ENCODE measurements around the gene GLI3.

Gene GLI3

DNA sequence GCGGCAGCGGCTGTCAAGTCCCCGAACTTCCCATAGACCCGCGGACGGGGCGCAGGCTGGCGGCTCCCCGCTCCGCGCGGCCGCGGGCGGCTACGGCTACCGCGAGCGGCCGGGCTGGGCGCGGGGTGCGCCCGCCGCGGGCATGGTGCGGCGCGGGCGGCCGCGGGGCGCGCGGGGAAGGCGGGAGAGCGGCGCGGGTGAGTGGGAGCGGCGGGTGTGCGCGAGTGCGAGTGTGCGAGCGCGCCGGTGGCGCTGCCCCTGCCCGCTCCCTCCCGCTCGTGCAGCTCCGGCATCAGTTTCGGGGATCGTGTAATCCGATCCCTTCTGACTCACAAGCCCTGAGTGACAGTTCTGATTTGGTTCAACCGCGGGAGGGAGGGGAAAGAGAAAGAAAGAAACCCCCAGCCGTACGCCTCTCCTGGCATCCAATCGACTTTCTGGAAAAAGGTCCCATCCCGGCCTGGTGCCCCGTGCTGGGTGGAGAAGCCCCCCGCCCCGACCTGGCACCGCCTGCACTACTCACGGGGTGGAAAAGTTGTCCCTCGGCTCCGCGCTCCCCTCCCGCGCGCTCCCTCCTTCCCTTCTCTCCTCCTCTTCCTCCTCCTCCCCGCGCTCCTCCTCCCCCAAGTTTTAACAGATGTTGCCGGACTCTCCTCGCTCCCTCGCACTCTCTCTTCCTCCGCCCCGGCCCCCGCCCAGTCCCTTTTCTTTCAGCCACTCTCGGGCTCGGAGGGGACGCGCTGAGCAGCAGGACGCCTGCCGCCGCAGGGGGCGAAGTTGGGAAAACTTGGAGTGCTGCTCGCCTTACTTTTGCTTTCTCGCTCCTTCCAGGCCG lies at the start of gene GLI3:
Gene GLI3, minus strand, starts transcription at position 234 of the 835 bp plus-strand sequence. CDS start 13,956 bp downstream, outside the sequence.
- H3K9me3 ChIP-seq = no peaks in the 10 kb centered on the region
- H3K27ac ChIP-seq = no peak within 1 kb of the TSS
- peaks cover 100% of the 10 kb centered on the region for H3K27me3 ChIP-seq
- TF ChIP-seq CTCF (IDR thresholded peaks at IDR 0.05) = no peak
- H3K4me3 ChIP-seq (ENCODE audit: low read depth in 1 of 2, low read length in 1 of 2) = peak within 1 kb of the TSS; percentile 23 to 51
- H3K4me1 ChIP-seq (ENCODE audit: control insufficient read depth in 1 of 2, insufficient read depth in 1 of 2, low read depth in 1 of 2, low read length in 1 of 2) = peaks cover 4 to 5% of the 10 kb centered on the region in 2 experiments
- no peaks in the 10 kb centered on the region for H3K36me3 ChIP-seq

GRCh38 chr7:42285383-42285824 lies 48.4 kb upstream of the GLI3 start:
- no peaks in the 10 kb centered on the region for H3K4me1 ChIP-seq (ENCODE audit: control insufficient read depth in 1 of 2, insufficient read depth in 1 of 2, low read depth in 1 of 2, low read length in 1 of 2)
- no peak for TF ChIP-seq CTCF (IDR thresholded peaks at IDR 0.05)
- H3K27ac ChIP-seq = no peak overlapping the region
- no peaks in the 10 kb centered on the region for H3K9me3 ChIP-seq
- no peaks in the 10 kb centered on the region for H3K36me3 ChIP-seq
- no peak overlapping the region for H3K4me3 ChIP-seq (ENCODE audit: low read depth in 1 of 2, low read length in 1 of 2)
- H3K27me3 ChIP-seq = no peaks in the 10 kb centered on the region

- Histone ChIP-seq H3K27me3 (no peaks in the 10 kb centered on the region), H3K36me3 (no peaks in the 10 kb centered on the region), H3K4me3 (ENCODE audit: low read depth in 1 of 2, low read length in 1 of 2) (no peak overlapping the region), H3K9me3 (no peaks in the 10 kb centered on the region), H3K27ac (no peak overlapping the region), H3K4me1 (ENCODE audit: control insufficient read depth in 1 of 2, insufficient read depth in 1 of 2, low read depth in 1 of 2, low read length in 1 of 2) (no peaks in the 10 kb centered on the region)
- no peak for TF ChIP-seq CTCF (IDR thresholded peaks at IDR 0.05)
Measured at GRCh38 chr7:42283553-42283952, 46.5 kb upstream of the GLI3 start.

DNA sequence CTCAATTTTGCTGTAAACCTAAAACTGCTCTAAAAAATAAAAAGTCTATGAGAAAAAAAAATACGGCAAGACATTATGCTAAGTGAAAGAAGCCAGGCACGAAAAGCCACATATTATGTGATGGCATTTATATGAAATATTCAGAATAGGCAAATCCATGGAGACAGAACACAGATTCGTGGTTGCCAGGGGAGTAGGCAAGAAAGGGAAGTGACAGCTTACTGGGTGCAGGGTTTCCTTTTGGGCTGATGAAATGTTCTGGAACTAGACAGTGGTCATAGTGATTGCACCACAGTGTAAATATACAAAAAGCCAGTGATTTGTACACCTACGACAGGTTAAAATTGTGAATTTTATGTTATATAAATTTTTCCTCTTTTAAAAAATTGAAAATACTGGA lies 41.3 kb upstream of the GLI3 start:
- peaks cover 17% of the 10 kb centered on the region for H3K27me3 ChIP-seq
- no peak overlapping the region for H3K27ac ChIP-seq
- TF ChIP-seq CTCF (IDR thresholded peaks at IDR 0.05) = no peak
- no peaks in the 10 kb centered on the region for H3K4me1 ChIP-seq (ENCODE audit: control insufficient read depth in 1 of 2, insufficient read depth in 1 of 2, low read depth in 1 of 2, low read length in 1 of 2)
- H3K9me3 ChIP-seq = no peaks in the 10 kb centered on the region
- H3K4me3 ChIP-seq (ENCODE audit: low read depth in 1 of 2, low read length in 1 of 2) = no peak overlapping the region
- H3K36me3 ChIP-seq = no peaks in the 10 kb centered on the region

DNA sequence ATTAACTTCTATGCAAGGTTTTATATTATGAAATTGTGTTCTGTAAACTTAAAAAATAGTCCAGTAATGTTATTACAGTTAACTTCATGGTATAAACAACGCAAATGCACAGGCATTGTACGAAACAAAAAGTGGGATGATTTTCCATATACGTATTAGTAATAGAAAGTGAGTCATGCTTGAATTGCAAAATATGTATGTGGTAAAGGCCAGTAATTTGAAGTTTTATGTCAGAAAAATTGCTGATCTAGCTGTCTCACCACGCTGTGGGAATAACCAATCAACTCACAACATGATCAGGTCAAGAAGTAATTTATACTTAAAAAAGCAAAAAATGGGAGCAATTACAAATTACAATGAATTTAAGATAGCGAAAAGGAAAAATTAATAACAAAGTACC lies 37.0 kb upstream of the GLI3 start:
- no peaks in the 10 kb centered on the region for H3K9me3 ChIP-seq
- no peaks in the 10 kb centered on the region for H3K36me3 ChIP-seq
- H3K27ac ChIP-seq = no peak overlapping the region
- H3K4me3 ChIP-seq (ENCODE audit: low read depth in 1 of 2, low read length in 1 of 2) = no peak overlapping the region
- TF ChIP-seq CTCF (IDR thresholded peaks at IDR 0.05) = no peak
- peaks cover 21% of the 10 kb centered on the region for H3K27me3 ChIP-seq
- no peaks in the 10 kb centered on the region for H3K4me1 ChIP-seq (ENCODE audit: control insufficient read depth in 1 of 2, insufficient read depth in 1 of 2, low read depth in 1 of 2, low read length in 1 of 2)

Data from neutrophil (primary cell).